ENCODE measurements around the gene RAPGEF1. TPM values are rescaled to one million over a fixed set of nuclear protein-coding genes. Genes with fewer than 3 reads are reported as not detected.

RAPGEF1 gene
- total and polyA plus RNA-seq, 2 donors (not counting 3 experiments of a cell fraction or from before 2014, with no cell fraction given) = 50.0 to 124 TPM

GRCh38 chr9:131579789-131580211, 160.1 kb downstream of the RAPGEF1 start:
- no peaks in the 10 kb centered on the region for H3K4me1 ChIP-seq (ENCODE audit: control insufficient read depth, extremely low read depth, insufficient read depth, low read length)
- no TSS peak for BruUV-seq (replicated peaks)
- no peak overlapping the region for H2AFZ ChIP-seq (ENCODE audit: low read depth, low read length)
- no peak overlapping the region for H3K9ac ChIP-seq (replicated peaks; ENCODE audit: extremely low read depth, insufficient read depth, low read length)
- no peak for DNase-seq (ENCODE audit: low read depth, low spot score)
- TF ChIP-seq FOS (IDR thresholded peaks at IDR 0.05; ENCODE audit: borderline replicate concordance, insufficient read depth, low read length) (no peak), MAX (IDR thresholded peaks at IDR 0.05; ENCODE audit: insufficient read depth, insufficient read length) (no peak), POLR2A (IDR thresholded peaks at IDR 0.05; ENCODE audit: low read depth, low read length) (no peak), JUN (IDR thresholded peaks at IDR 0.05; ENCODE audit: borderline replicate concordance, insufficient read depth, insufficient read length, low read depth) (no peak), POLR2AphosphoS5 (IDR thresholded peaks at IDR 0.05; ENCODE audit: insufficient read depth, low read depth, low read length) (no peak), GATA2 (IDR thresholded peaks at IDR 0.05; ENCODE audit: insufficient read depth, insufficient read length, low read depth, low read length) (no peak), MYC (IDR thresholded peaks at IDR 0.05; ENCODE audit: low read depth, low read length) (no peak), CTCF (IDR thresholded peaks at IDR 0.05; ENCODE audit: extremely low read depth in 1 of 2, insufficient read depth in 1 of 2, low read depth in 1 of 2, low read length in 2 of 2) (no peak), EZH2 (IDR thresholded peaks at IDR 0.05; ENCODE audit: borderline replicate concordance, low read depth, low read length, severe bottlenecking) (no peak)
- no peak overlapping the region for H3K27ac ChIP-seq (ENCODE audit: insufficient read depth, low read depth, low read length)
- no peaks in the 10 kb centered on the region for H3K27me3 ChIP-seq (ENCODE audit: control insufficient read depth in 2 of 2, insufficient read depth in 2 of 2, low read length in 2 of 2)
- dilution Hi-C loops (cut with MboI; ENCODE audit: extremely low pct_ligation_motif_present, low sequenced_read_pairs) = no loop called here
- no peaks in the 10 kb centered on the region for H4K20me1 ChIP-seq (replicated peaks; ENCODE audit: control insufficient read depth, extremely low read depth, insufficient read depth, low read length)
- H3K4me2 ChIP-seq (ENCODE audit: insufficient read depth, low read length) = no peak overlapping the region
- CTCF ChIA-PET = no interaction called here
- H3K9me3 ChIP-seq (replicated peaks; ENCODE audit: control insufficient read depth, insufficient read depth, low read length) = no peaks in the 10 kb centered on the region
- no peak overlapping the region for H3K4me3 ChIP-seq (replicated peaks in 1 of 3; ENCODE audit: insufficient read depth in 1 of 3, low read depth in 1 of 3, low read length in 3 of 3)
- POLR2A ChIA-PET = no interaction called here
- FAIRE-seq = no peak
- no peaks in the 10 kb centered on the region for H3K9me1 ChIP-seq (replicated peaks; ENCODE audit: control insufficient read depth, extremely low read depth, insufficient read depth, low read length)
- peaks cover 21 to 62% of the 10 kb centered on the region in 2 experiments for H3K36me3 ChIP-seq (ENCODE audit: control insufficient read depth in 2 of 2, extremely low read depth in 1 of 2, insufficient read depth in 2 of 2, low read length in 2 of 2)
- no peaks in the 10 kb centered on the region for H3K79me2 ChIP-seq (ENCODE audit: control insufficient read depth, insufficient read depth, low read length)
- intact Hi-C loops (cut with micrococcal nuclease) = loop anchor here (10.0 kb wide), 1 partner anchor 45 kb away; the partner anchor contains the start of gene UCK1
